ENCODE data around the gene C12orf54.
"Not testable (repeated sequence)": the region's sequence is repeated elsewhere in the genome, so short reads cannot be mapped to it uniquely, and the experiment has no call there.

GRCh38 chr12:48489456-48489855 is 7.2 kb downstream of the C12orf54 start:
- TF ChIP-seq EZH2 (IDR thresholded peaks at IDR 0.05; ENCODE audit: borderline replicate concordance, low read depth, low read length, severe bottlenecking); CTCF (IDR thresholded peaks at IDR 0.05; ENCODE audit: borderline replicate concordance, extremely low read depth, low read length, poor library complexity, severe bottlenecking): not testable (repeated sequence)
